ENCODE measurements around the gene C1QC. TPM values are rescaled to one million over a fixed set of nuclear protein-coding genes. Genes with fewer than 3 reads are reported as not detected.

C1QC gene
- total RNA-seq, 1 experiment from 2014 or later: not detected

- TF ChIP-seq CTCF (conservative IDR thresholded peaks at IDR 0.05; ENCODE audit: low read depth, low read length) (no peak), EZH2 (IDR thresholded peaks at IDR 0.05; ENCODE audit: borderline replicate concordance, low read depth, low read length, poor library complexity, severe bottlenecking) (no peak)
- Histone ChIP-seq H3K27ac (ENCODE audit: low read depth, low read length, poor library complexity, severe bottlenecking) (peak overlapping the region; percentile 53), H3K27me3 (replicated peaks; ENCODE audit: insufficient read depth, low read depth, low read length, poor library complexity) (no peaks in the 10 kb centered on the region)
Observed at GRCh38 chr1:22676916-22677583, 33.6 kb downstream of the C1QC start.

GRCh38 chr1:22677931-22678896 lies 34.8 kb downstream of the C1QC start:
- no peaks in the 10 kb centered on the region for H3K36me3 ChIP-seq (ENCODE audit: insufficient read depth, low read length, poor library complexity, severe bottlenecking)
- H3K9me3 ChIP-seq (ENCODE audit: low read depth, low read length, poor library complexity, severe bottlenecking): no peaks in the 10 kb centered on the region
- BruUV-seq (replicated peaks): no TSS peak
- TF ChIP-seq EZH2 (IDR thresholded peaks at IDR 0.05; ENCODE audit: borderline replicate concordance, low read depth, low read length, poor library complexity, severe bottlenecking) (no peak), CTCF (conservative IDR thresholded peaks at IDR 0.05; ENCODE audit: low read depth, low read length) (no peak)
- ChIA-PET POLR2A (ENCODE audit: low non-redundant PET) (interaction anchor here (0.6 kb wide), 1 partner anchor 666 kb away, joined by 4 read pairs; the partner anchor contains the start of gene HNRNPR), CTCF (interaction anchor here (0.6 kb wide), 1 partner anchor 220 kb away, joined by 3 read pairs; no protein-coding TSS in a partner anchor)
- H3K4me1 ChIP-seq (ENCODE audit: insufficient read depth, low read length, poor library complexity, severe bottlenecking): peaks cover 27% of the 10 kb centered on the region
- H3K4me3 ChIP-seq (ENCODE audit: low read depth, low read length, poor library complexity, severe bottlenecking): no peak overlapping the region
- H3K27me3 ChIP-seq (replicated peaks; ENCODE audit: insufficient read depth, low read depth, low read length, poor library complexity): no peaks in the 10 kb centered on the region
- peak; percentile 80 for DNase-seq (ENCODE audit: low spot score)
- intact Hi-C loops (cut with micrococcal nuclease; ENCODE audit: unreplicated experiment): loop anchor here (10.0 kb wide), 1 partner anchor 207 kb away; no protein-coding TSS in a partner anchor
- H3K27ac ChIP-seq (ENCODE audit: low read depth, low read length, poor library complexity, severe bottlenecking): peak overlapping the region; percentile 13

More at GRCh38 chr1:22676916-22677583, 33.6 kb downstream of the C1QC start:
- CTCF ChIA-PET: interaction anchor here (0.8 kb wide), 1 partner anchor 28 kb away, joined by 4 read pairs; no protein-coding TSS in a partner anchor
- no peaks in the 10 kb centered on the region for H3K9me3 ChIP-seq (ENCODE audit: low read depth, low read length, poor library complexity, severe bottlenecking)
- DNase-seq (ENCODE audit: low spot score): no peak
- no peaks in the 10 kb centered on the region for H3K36me3 ChIP-seq (ENCODE audit: insufficient read depth, low read length, poor library complexity, severe bottlenecking)
- no peak overlapping the region for H3K4me3 ChIP-seq (ENCODE audit: low read depth, low read length, poor library complexity, severe bottlenecking)
- POLR2A ChIA-PET (ENCODE audit: low non-redundant PET): interaction anchor here (0.6 kb wide), 1 partner anchor 157 kb away, joined by 4 read pairs; no protein-coding TSS in a partner anchor
- H3K4me1 ChIP-seq (ENCODE audit: insufficient read depth, low read length, poor library complexity, severe bottlenecking): peaks cover 27% of the 10 kb centered on the region
- BruUV-seq (replicated peaks): no TSS peak
- intact Hi-C loops (cut with micrococcal nuclease; ENCODE audit: unreplicated experiment): loop anchor here (10.0 kb wide), 1 partner anchor 208 kb away; no protein-coding TSS in a partner anchor

GRCh38 chr1:22680726-22681125 lies 37.3 kb downstream of the C1QC start:
- Histone ChIP-seq H3K27ac (ENCODE audit: low read depth, low read length, poor library complexity, severe bottlenecking) (no peak overlapping the region), H3K9me3 (ENCODE audit: low read depth, low read length, poor library complexity, severe bottlenecking) (no peaks in the 10 kb centered on the region), H3K27me3 (replicated peaks; ENCODE audit: insufficient read depth, low read depth, low read length, poor library complexity) (no peaks in the 10 kb centered on the region), H3K4me1 (ENCODE audit: insufficient read depth, low read length, poor library complexity, severe bottlenecking) (peaks cover 27% of the 10 kb centered on the region), H3K36me3 (ENCODE audit: insufficient read depth, low read length, poor library complexity, severe bottlenecking) (no peaks in the 10 kb centered on the region), H3K4me3 (ENCODE audit: low read depth, low read length, poor library complexity, severe bottlenecking) (no peak overlapping the region)
- BruUV-seq (replicated peaks): no TSS peak
- TF ChIP-seq EZH2 (IDR thresholded peaks at IDR 0.05; ENCODE audit: borderline replicate concordance, low read depth, low read length, poor library complexity, severe bottlenecking): no peak
- no peak for TF ChIP-seq CTCF (conservative IDR thresholded peaks at IDR 0.05; ENCODE audit: low read depth, low read length)
- ChIA-PET CTCF (no interaction called here), POLR2A (ENCODE audit: low non-redundant PET) (no interaction called here)
- intact Hi-C loops (cut with micrococcal nuclease; ENCODE audit: unreplicated experiment): no loop called here
- no peak for DNase-seq (ENCODE audit: low spot score)

Data from A673 (cell line).